SJSA1 (cell line): Measurements from ENCODE around the gene PCK2. TPM values are rescaled to one million over a fixed set of nuclear protein-coding genes. Genes with fewer than 3 reads are reported as not detected.

Experiments used
- DNase-seq, 2 experiments: peaks; one replicate each; pipeline ENCODE4 v3.0.0-alpha.2; 2015 to 2020; ENCODE audit warnings: low spot score in 2 of 2, low read depth in 1 of 2
- H3K27ac ChIP-seq: fragments of 250-450 bp; sonication (Bioruptor Pico); 2 replicates; pipeline ENCODE4 v1.5.1; 2020; ENCODE audit warnings: mild to moderate bottlenecking, moderate library complexity
- H3K27me3 ChIP-seq: fragments of 250-450 bp; sonication (Bioruptor Pico); replicated peaks from 2 replicates; pipeline ENCODE4 v1.5.1; 2020; ENCODE audit warnings: mild to moderate bottlenecking, moderate library complexity
- H3K36me3 ChIP-seq: fragments of 250-450 bp; sonication (Bioruptor Pico); 2 replicates; pipeline ENCODE4 v1.5.1; 2020; ENCODE audit warnings: mild to moderate bottlenecking
- H3K4me1 ChIP-seq: fragments of 250-450 bp; sonication (Bioruptor Pico); replicated peaks from 2 replicates; pipeline ENCODE4 v1.6.1; 2021; ENCODE audit warnings: mild to moderate bottlenecking
- H3K4me3 ChIP-seq: fragments of 250-450 bp; sonication (Bioruptor Pico); 2 replicates; pipeline ENCODE4 v1.5.1; 2020; ENCODE audit warnings: mild to moderate bottlenecking
- H3K9me3 ChIP-seq: fragments of 250-450 bp; sonication (Bioruptor Pico); replicated peaks from 2 replicates; pipeline ENCODE4 v1.5.1; 2020; ENCODE audit warnings: mild to moderate bottlenecking
- total RNA-seq: library from RNA; depleted of rRNA; stranded (reverse); fragments of >200 nt; shearing (Covaris generic); gene quantifications from 2 replicates; pipeline ENCODE4 v1.2.3, GENCODE V29; 2014

PCK2 gene
- total RNA-seq, 1 experiment from 2014 or later = 5.3 TPM

GRCh38 chr14:24130717-24131548, 36.8 kb downstream of the PCK2 start:
- no peak for DNase-seq
- H3K9me3 ChIP-seq = no peaks in the 10 kb centered on the region
- H3K27ac ChIP-seq = no peak overlapping the region

GRCh38 chr14:24131549-24131966, 37.4 kb downstream of the PCK2 start:
- H3K27me3 ChIP-seq = no peaks in the 10 kb centered on the region
- no peak for DNase-seq
- peaks cover 7% of the 10 kb centered on the region for H3K4me1 ChIP-seq
- peaks cover 5% of the 10 kb centered on the region for H3K36me3 ChIP-seq
- H3K9me3 ChIP-seq = no peaks in the 10 kb centered on the region; the same call in 1 of the 2 replicates
- H3K4me3 ChIP-seq = no peak overlapping the region
- no peak overlapping the region for H3K27ac ChIP-seq

More at GRCh38 chr14:24130717-24131548, 36.8 kb downstream of the PCK2 start:
- Histone ChIP-seq H3K4me1 (peaks cover 5% of the 10 kb centered on the region), H3K4me3 (no peak overlapping the region), H3K36me3 (no peaks in the 10 kb centered on the region), H3K27me3 (no peaks in the 10 kb centered on the region)

- H3K27me3 ChIP-seq = no peaks in the 10 kb centered on the region
- DNase-seq = no peak
- H3K4me3 ChIP-seq = no peak overlapping the region
- peaks cover 12% of the 10 kb centered on the region for H3K36me3 ChIP-seq
- no peak overlapping the region for H3K27ac ChIP-seq
- H3K9me3 ChIP-seq = no peaks in the 10 kb centered on the region; the same call in 1 of the 2 replicates
- H3K4me1 ChIP-seq = peaks cover 13% of the 10 kb centered on the region
These were observed 38.1 kb downstream of the PCK2 start for GRCh38 chr14:24132061-24132685.

- Histone ChIP-seq H3K4me3 (no peak overlapping the region), H3K27ac (no peak overlapping the region), H3K4me1 (peaks cover 13% of the 10 kb centered on the region), H3K36me3 (peaks cover 20% of the 10 kb centered on the region), H3K9me3 (no peaks in the 10 kb centered on the region; the same call in 1 of the 2 replicates), H3K27me3 (no peaks in the 10 kb centered on the region)
- DNase-seq = no peak
These were observed 38.9 kb downstream of the PCK2 start for GRCh38 chr14:24132976-24133375.

- no peak for DNase-seq
- Histone ChIP-seq H3K27ac (no peak overlapping the region), H3K4me1 (peaks cover 13% of the 10 kb centered on the region), H3K4me3 (no peak overlapping the region), H3K9me3 (no peaks in the 10 kb centered on the region; the same call in 1 of the 2 replicates), H3K27me3 (no peaks in the 10 kb centered on the region), H3K36me3 (peaks cover 27% of the 10 kb centered on the region)
These were observed 39.6 kb downstream of the PCK2 start for GRCh38 chr14:24133735-24134134.

- Histone ChIP-seq H3K4me1 (peaks cover 13% of the 10 kb centered on the region), H3K36me3 (peaks cover 38% of the 10 kb centered on the region), H3K27ac (no peak overlapping the region), H3K27me3 (no peaks in the 10 kb centered on the region), H3K4me3 (peak overlapping the region; percentile 91), H3K9me3 (no peaks in the 10 kb centered on the region; the same call in 1 of the 2 replicates)
- no peak for DNase-seq
These were observed 41.4 kb downstream of the PCK2 start for GRCh38 chr14:24135584-24135833.

- H3K4me3 ChIP-seq = peak within 1 kb of the TSS; percentile 91
- DNase-seq = peak; percentile 77 to 91
- H3K27me3 ChIP-seq = no peaks in the 10 kb centered on the region
- H3K27ac ChIP-seq = peak within 1 kb of the TSS; percentile 66
- H3K9me3 ChIP-seq = no peaks in the 10 kb centered on the region; the same call in 1 of the 2 replicates
- peaks cover 13% of the 10 kb centered on the region for H3K4me1 ChIP-seq
- peaks cover 38% of the 10 kb centered on the region for H3K36me3 ChIP-seq
These were observed 41.9 kb downstream of the PCK2 start, which contains the start of gene PSME1 for GRCh38 chr14:24135834-24136683. Gene PSME1, plus strand, starts transcription at chr14:24136194. Its CDS starts 69 bp downstream, at chr14:24136263.

- no peak for DNase-seq
- H3K27me3 ChIP-seq = no peaks in the 10 kb centered on the region
- H3K4me3 ChIP-seq = peak overlapping the region; percentile 91
- no peak overlapping the region; the same call in 1 of the 2 replicates for H3K27ac ChIP-seq
- peaks cover 16% of the 10 kb centered on the region for H3K4me1 ChIP-seq
- peaks cover 40% of the 10 kb centered on the region for H3K36me3 ChIP-seq
- H3K9me3 ChIP-seq = no peaks in the 10 kb centered on the region; the same call in 1 of the 2 replicates
These were observed 42.8 kb downstream of the PCK2 start for GRCh38 chr14:24136684-24137528.

- Histone ChIP-seq H3K36me3 (peaks cover 45% of the 10 kb centered on the region), H3K4me3 (no peak overlapping the region), H3K27ac (no peak overlapping the region), H3K27me3 (no peaks in the 10 kb centered on the region), H3K4me1 (peaks cover 20% of the 10 kb centered on the region), H3K9me3 (no peaks in the 10 kb centered on the region; the same call in 1 of the 2 replicates)
- no peak for DNase-seq
These were observed 43.7 kb downstream of the PCK2 start for GRCh38 chr14:24137529-24138395.

- Histone ChIP-seq H3K27ac (no peak overlapping the region), H3K4me1 (peaks cover 21% of the 10 kb centered on the region), H3K36me3 (peaks cover 54% of the 10 kb centered on the region), H3K9me3 (no peaks in the 10 kb centered on the region; the same call in 1 of the 2 replicates), H3K27me3 (no peaks in the 10 kb centered on the region), H3K4me3 (no peak overlapping the region)
- DNase-seq = no peak
These were observed 44.5 kb downstream of the PCK2 start for GRCh38 chr14:24138396-24139271.

GRCh38 chr14:24139272-24139934, 45.3 kb downstream of the PCK2 start:
- no peak overlapping the region for H3K27ac ChIP-seq
- no peak for DNase-seq
- H3K4me3 ChIP-seq = no peak overlapping the region
- H3K36me3 ChIP-seq = peaks cover 62% of the 10 kb centered on the region
- no peaks in the 10 kb centered on the region; the same call in 1 of the 2 replicates for H3K9me3 ChIP-seq
- H3K4me1 ChIP-seq = peaks cover 24% of the 10 kb centered on the region
- no peaks in the 10 kb centered on the region for H3K27me3 ChIP-seq
